ENCODE data around the gene PDGFD. TPM values are rescaled to one million over a fixed set of nuclear protein-coding genes. Genes with fewer than 3 reads are reported as not detected.

PDGFD gene
- polyA plus RNA-seq, 1 of the 3 experiments (the other 2 are of a cell fraction) = 4.8 TPM

DNA sequence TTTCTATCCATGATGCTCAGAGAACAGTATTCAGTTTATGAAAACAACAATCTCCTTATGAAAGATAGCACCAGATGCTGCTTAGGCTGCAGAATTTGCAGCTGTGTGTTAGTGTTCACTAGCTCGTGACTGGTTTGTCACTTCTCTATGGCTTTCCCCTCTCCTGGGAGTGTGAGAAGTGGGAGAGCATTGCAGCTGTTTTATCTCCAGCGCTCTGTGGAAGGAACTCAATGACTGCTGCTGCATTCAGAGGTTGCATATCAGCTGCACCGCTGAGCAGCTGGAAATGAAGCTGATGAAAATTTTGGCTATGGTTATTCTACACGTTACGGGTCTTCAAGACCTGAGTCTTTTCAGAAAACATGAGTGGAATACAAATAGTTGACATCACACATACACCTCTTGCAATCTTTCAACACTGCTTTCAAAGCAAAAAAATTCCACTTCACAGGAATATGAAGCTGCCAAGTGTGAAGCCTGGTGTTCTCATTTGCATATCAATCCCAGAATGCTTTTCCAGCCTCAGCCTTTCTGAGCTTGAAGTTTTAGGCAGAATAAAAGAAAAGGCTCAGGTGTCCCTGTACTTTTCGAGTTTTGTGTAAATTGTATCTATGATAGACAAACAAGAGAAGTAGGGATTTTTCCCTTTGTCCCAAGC lies 276.8 kb downstream of the PDGFD start (continued):
- TF ChIP-seq, protein P1, sequence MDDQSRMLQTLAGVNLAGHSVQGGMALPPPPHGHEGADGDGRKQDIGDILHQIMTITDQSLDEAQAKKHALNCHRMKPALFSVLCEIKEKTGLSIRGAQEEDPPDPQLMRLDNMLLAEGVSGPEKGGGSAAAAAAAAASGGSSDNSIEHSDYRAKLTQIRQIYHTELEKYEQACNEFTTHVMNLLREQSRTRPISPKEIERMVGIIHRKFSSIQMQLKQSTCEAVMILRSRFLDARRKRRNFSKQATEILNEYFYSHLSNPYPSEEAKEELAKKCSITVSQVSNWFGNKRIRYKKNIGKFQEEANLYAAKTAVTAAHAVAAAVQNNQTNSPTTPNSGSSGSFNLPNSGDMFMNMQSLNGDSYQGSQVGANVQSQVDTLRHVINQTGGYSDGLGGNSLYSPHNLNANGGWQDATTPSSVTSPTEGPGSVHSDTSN (IDR thresholded peaks at IDR 0.05) = no peak
- TF ChIP-seq JUND (IDR thresholded peaks at IDR 0.05) (no peak), MXI1 (IDR thresholded peaks at IDR 0.05; ENCODE audit: low read depth, low read length) (no peak), TCF12 (IDR thresholded peaks at IDR 0.05) (no peak), ELF1 (IDR thresholded peaks at IDR 0.05) (no peak)

DNA sequence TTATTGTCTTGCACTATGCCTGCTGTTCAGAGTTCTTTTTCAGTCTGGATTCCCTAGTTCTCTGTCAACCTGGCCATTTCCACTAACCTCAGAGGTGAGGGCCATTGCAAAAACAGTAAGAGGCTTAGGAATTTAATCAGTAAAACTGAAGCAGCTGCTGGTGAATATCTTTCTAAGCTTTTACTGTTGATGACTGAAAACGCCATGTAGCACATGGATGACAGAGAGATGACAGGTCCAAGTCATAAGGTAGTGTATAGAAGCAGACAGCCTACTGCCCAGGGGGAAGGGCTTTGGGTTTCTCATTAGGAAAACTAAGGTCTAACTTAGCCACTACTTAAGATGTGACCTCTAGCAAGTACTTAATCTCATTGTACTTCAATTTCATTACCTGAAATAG lies 280.1 kb downstream of the PDGFD start:
- 60% methylated on average over 1 of the region's 1 CpG for WGBS (ENCODE audit: low lambda C conversion rate)
- H3K79me2 ChIP-seq (ENCODE audit: insufficient read depth) = no peaks in the 10 kb centered on the region

DNA sequence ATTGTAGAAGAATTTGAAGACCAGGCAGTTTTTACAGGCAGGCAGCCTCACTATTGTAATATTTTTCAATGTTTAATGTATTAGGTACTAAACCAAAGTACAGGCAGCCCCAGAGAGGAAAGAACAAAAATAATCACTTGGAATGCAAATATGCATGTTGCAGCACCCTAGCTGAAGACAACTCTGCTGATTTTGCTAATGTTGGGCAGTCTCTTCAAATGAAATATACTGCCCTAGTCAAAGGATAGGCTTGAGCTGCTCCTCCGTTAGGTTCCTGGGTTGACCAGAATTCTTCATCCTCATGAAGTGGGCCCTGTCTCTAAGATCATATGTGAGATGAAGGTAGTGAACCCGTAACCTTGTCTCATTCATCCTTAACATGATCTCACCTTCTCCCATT lies 280.7 kb downstream of the PDGFD start:
- H3K79me2 ChIP-seq (ENCODE audit: insufficient read depth) = no peaks in the 10 kb centered on the region
- no peaks in the 10 kb centered on the region for H3K4me1 ChIP-seq (ENCODE audit: control insufficient read depth in 1 of 2, insufficient read depth in 2 of 2, low read depth in 1 of 2, low read length in 1 of 2)
- no peak overlapping the region for H3K4me3 ChIP-seq (ENCODE audit: low read depth in 2 of 2, low read length in 1 of 2)
- no peaks in the 10 kb centered on the region for H3F3A ChIP-seq (replicated peaks; ENCODE audit: insufficient read depth)
- H2AFZ ChIP-seq (ENCODE audit: low read depth) = no peak overlapping the region
- H3K4me2 ChIP-seq = no peak overlapping the region
- no peaks in the 10 kb centered on the region for H3K36me3 ChIP-seq (replicated peaks in 1 of 2; ENCODE audit: control insufficient read depth in 1 of 2, insufficient read depth in 2 of 2, low read length in 1 of 2)
- ChIA-PET CTCF (interaction anchor here (1.0 kb wide), 2 partner anchors 16 to 375 kb away, joined by 3 read pairs; no protein-coding TSS in a partner anchor), POLR2A (no interaction called here)
- whole genome bisulfite sequencing (ENCODE audit: low lambda C conversion rate) = 85% methylated on average over 2 of the region's 2 CpGs
- H4K20me1 ChIP-seq (ENCODE audit: insufficient read depth) = no peaks in the 10 kb centered on the region
- no peaks in the 10 kb centered on the region for H3K27me3 ChIP-seq (ENCODE audit: insufficient read depth)
- H3K9ac ChIP-seq = no peak overlapping the region
- no peaks in the 10 kb centered on the region for H3K9me2 ChIP-seq
- no peak overlapping the region for H3K27ac ChIP-seq (ENCODE audit: low read depth in 2 of 2, low read length in 1 of 2)
- TF ChIP-seq, protein P2, sequence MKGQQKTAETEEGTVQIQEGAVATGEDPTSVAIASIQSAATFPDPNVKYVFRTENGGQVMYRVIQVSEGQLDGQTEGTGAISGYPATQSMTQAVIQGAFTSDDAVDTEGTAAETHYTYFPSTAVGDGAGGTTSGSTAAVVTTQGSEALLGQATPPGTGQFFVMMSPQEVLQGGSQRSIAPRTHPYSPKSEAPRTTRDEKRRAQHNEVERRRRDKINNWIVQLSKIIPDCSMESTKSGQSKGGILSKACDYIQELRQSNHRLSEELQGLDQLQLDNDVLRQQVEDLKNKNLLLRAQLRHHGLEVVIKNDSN (IDR thresholded peaks at IDR 0.05; ENCODE audit: borderline replicate concordance, low read depth) = no peak
- TF ChIP-seq POLR2AphosphoS5 (IDR thresholded peaks at IDR 0.05; ENCODE audit: low read depth, low read length) = no peak
- no peak for TF ChIP-seq GABPA (IDR thresholded peaks at IDR 0.05; ENCODE audit: low read depth)
- TF ChIP-seq RCOR1 (IDR thresholded peaks at IDR 0.05; ENCODE audit: low read length) = no peak
- no peak for TF ChIP-seq FOXJ3 (CRISPR knock-in tag; IDR thresholded peaks at IDR 0.05)
- TF ChIP-seq, protein P3, sequence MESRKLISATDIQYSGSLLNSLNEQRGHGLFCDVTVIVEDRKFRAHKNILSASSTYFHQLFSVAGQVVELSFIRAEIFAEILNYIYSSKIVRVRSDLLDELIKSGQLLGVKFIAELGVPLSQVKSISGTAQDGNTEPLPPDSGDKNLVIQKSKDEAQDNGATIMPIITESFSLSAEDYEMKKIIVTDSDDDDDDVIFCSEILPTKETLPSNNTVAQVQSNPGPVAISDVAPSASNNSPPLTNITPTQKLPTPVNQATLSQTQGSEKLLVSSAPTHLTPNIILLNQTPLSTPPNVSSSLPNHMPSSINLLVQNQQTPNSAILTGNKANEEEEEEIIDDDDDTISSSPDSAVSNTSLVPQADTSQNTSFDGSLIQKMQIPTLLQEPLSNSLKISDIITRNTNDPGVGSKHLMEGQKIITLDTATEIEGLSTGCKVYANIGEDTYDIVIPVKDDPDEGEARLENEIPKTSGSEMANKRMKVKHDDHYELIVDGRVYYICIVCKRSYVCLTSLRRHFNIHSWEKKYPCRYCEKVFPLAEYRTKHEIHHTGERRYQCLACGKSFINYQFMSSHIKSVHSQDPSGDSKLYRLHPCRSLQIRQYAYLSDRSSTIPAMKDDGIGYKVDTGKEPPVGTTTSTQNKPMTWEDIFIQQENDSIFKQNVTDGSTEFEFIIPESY (IDR thresholded peaks at IDR 0.05; ENCODE audit: borderline replicate concordance, low read depth) = no peak
- TF ChIP-seq RFX5 (IDR thresholded peaks at IDR 0.05; ENCODE audit: low read length) = no peak
- no peak for TF ChIP-seq JUND (IDR thresholded peaks at IDR 0.05)
- no peak for TF ChIP-seq NFIC (IDR thresholded peaks at IDR 0.05; ENCODE audit: borderline replicate concordance)
- no peak for TF ChIP-seq EZH2phosphoT487 (IDR thresholded peaks at IDR 0.05; ENCODE audit: borderline replicate concordance, low read depth)
- TF ChIP-seq TCF12 (IDR thresholded peaks at IDR 0.05) = no peak
- TF ChIP-seq NRF1 (IDR thresholded peaks at IDR 0.05; ENCODE audit: low read depth, low read length) = no peak
- TF ChIP-seq, protein P4, sequence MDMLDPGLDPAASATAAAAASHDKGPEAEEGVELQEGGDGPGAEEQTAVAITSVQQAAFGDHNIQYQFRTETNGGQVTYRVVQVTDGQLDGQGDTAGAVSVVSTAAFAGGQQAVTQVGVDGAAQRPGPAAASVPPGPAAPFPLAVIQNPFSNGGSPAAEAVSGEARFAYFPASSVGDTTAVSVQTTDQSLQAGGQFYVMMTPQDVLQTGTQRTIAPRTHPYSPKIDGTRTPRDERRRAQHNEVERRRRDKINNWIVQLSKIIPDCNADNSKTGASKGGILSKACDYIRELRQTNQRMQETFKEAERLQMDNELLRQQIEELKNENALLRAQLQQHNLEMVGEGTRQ (IDR thresholded peaks at IDR 0.05; ENCODE audit: borderline replicate concordance, low read depth, low read length) = no peak
- TF ChIP-seq, protein P1 (IDR thresholded peaks at IDR 0.05) = no peak
- TF ChIP-seq FOSL2 (IDR thresholded peaks at IDR 0.05; ENCODE audit: borderline replicate concordance, low read depth) = no peak
- no peak for DNase-seq
- H3K9me3 ChIP-seq = no peaks in the 10 kb centered on the region

More for the DNA sequence above, 280.1 kb downstream of the PDGFD start:
- POLR2A ChIA-PET = no interaction called here
- CTCF ChIA-PET = interaction anchor here (1.0 kb wide), 2 partner anchors 16 to 374 kb away, joined by 3 read pairs; no protein-coding TSS in a partner anchor
- Histone ChIP-seq H3K4me2 (no peak overlapping the region), H3K9ac (no peak overlapping the region), H3K4me1 (ENCODE audit: control insufficient read depth in 1 of 2, insufficient read depth in 2 of 2, low read depth in 1 of 2, low read length in 1 of 2) (no peaks in the 10 kb centered on the region), H3K27me3 (ENCODE audit: insufficient read depth) (no peaks in the 10 kb centered on the region), H4K20me1 (ENCODE audit: insufficient read depth) (no peaks in the 10 kb centered on the region), H3K4me3 (ENCODE audit: low read depth in 2 of 2, low read length in 1 of 2) (no peak overlapping the region), H3K9me3 (no peaks in the 10 kb centered on the region), H3K9me2 (no peaks in the 10 kb centered on the region), H3K27ac (ENCODE audit: low read depth in 2 of 2, low read length in 1 of 2) (no peak overlapping the region), H2AFZ (ENCODE audit: low read depth) (no peak overlapping the region), H3K36me3 (replicated peaks in 1 of 2; ENCODE audit: control insufficient read depth in 1 of 2, insufficient read depth in 2 of 2, low read length in 1 of 2) (no peaks in the 10 kb centered on the region), H3F3A (replicated peaks; ENCODE audit: insufficient read depth) (no peaks in the 10 kb centered on the region)
- DNase-seq = no peak
- TF ChIP-seq RXRA (IDR thresholded peaks at IDR 0.05; ENCODE audit: borderline replicate concordance, low read depth) = no peak
- TF ChIP-seq, protein P5, sequence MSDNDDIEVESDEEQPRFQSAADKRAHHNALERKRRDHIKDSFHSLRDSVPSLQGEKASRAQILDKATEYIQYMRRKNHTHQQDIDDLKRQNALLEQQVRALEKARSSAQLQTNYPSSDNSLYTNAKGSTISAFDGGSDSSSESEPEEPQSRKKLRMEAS (IDR thresholded peaks at IDR 0.05; ENCODE audit: low read depth) = no peak
